ENCODE results near the gene SPTBN4. TPM values are rescaled to one million over a fixed set of nuclear protein-coding genes. Genes with fewer than 3 reads are reported as not detected.

Gene SPTBN4
- total RNA-seq, 1 donor = 0.72 TPM

GRCh38 chr19:40611900-40612698 lies 145.3 kb downstream of the SPTBN4 start:
- Histone ChIP-seq H4K20me1 (ENCODE audit: insufficient read depth, low read length) (no peaks in the 10 kb centered on the region), H3K9me3 (ENCODE audit: low read depth, low read length) (no peaks in the 10 kb centered on the region), H3K27me3 (ENCODE audit: insufficient read depth, low read length) (no peaks in the 10 kb centered on the region), H3K27ac (ENCODE audit: low read depth, low read length) (no peak overlapping the region), H3K79me2 (ENCODE audit: insufficient read depth, low read length) (no peaks in the 10 kb centered on the region), H3K36me3 (ENCODE audit: insufficient read depth, low read length) (peaks cover 5% of the 10 kb centered on the region), H3K4me3 (ENCODE audit: insufficient read depth, low read length) (no peak overlapping the region), H2AFZ (ENCODE audit: low read length) (no peak overlapping the region), H3K4me2 (ENCODE audit: insufficient read depth, low read length) (no peak overlapping the region), H3K4me1 (ENCODE audit: insufficient read depth, low read length) (peaks cover 9% of the 10 kb centered on the region)
- TF ChIP-seq, protein P1, sequence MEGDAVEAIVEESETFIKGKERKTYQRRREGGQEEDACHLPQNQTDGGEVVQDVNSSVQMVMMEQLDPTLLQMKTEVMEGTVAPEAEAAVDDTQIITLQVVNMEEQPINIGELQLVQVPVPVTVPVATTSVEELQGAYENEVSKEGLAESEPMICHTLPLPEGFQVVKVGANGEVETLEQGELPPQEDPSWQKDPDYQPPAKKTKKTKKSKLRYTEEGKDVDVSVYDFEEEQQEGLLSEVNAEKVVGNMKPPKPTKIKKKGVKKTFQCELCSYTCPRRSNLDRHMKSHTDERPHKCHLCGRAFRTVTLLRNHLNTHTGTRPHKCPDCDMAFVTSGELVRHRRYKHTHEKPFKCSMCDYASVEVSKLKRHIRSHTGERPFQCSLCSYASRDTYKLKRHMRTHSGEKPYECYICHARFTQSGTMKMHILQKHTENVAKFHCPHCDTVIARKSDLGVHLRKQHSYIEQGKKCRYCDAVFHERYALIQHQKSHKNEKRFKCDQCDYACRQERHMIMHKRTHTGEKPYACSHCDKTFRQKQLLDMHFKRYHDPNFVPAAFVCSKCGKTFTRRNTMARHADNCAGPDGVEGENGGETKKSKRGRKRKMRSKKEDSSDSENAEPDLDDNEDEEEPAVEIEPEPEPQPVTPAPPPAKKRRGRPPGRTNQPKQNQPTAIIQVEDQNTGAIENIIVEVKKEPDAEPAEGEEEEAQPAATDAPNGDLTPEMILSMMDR (IDR thresholded peaks at IDR 0.05; ENCODE audit: extremely low read depth, low read depth, low read length) = no peak
- DNase-seq (ENCODE audit: insufficient read length, low spot score, missing footprints) = peak; percentile 86

GRCh38 chr19:40612831-40613689 lies 146.3 kb downstream of the SPTBN4 start:
- peak; percentile 89 for DNase-seq (ENCODE audit: insufficient read length, low spot score, missing footprints)

GRCh38 chr19:40613690-40614621 lies 147.2 kb downstream of the SPTBN4 start:
- Histone ChIP-seq H4K20me1 (ENCODE audit: insufficient read depth, low read length) (no peaks in the 10 kb centered on the region), H3K27ac (ENCODE audit: low read depth, low read length) (peak overlapping the region; percentile 75), H3K4me2 (ENCODE audit: insufficient read depth, low read length) (peak overlapping the region; percentile 94), H3K4me1 (ENCODE audit: insufficient read depth, low read length) (peaks cover 9% of the 10 kb centered on the region), H3K9me3 (ENCODE audit: low read depth, low read length) (no peaks in the 10 kb centered on the region), H3K79me2 (ENCODE audit: insufficient read depth, low read length) (no peaks in the 10 kb centered on the region), H3K27me3 (ENCODE audit: insufficient read depth, low read length) (no peaks in the 10 kb centered on the region), H3K36me3 (ENCODE audit: insufficient read depth, low read length) (peaks cover 9% of the 10 kb centered on the region), H3K4me3 (ENCODE audit: insufficient read depth, low read length) (peak overlapping the region; percentile 92), H2AFZ (ENCODE audit: low read length) (peak overlapping the region; percentile 95)
- TF ChIP-seq, protein P1 (IDR thresholded peaks at IDR 0.05; ENCODE audit: extremely low read depth, low read depth, low read length) = no peak
- DNase-seq (ENCODE audit: insufficient read length, low spot score, missing footprints) = peak; percentile 99

More at GRCh38 chr19:40612831-40613689, 146.3 kb downstream of the SPTBN4 start:
- no peaks in the 10 kb centered on the region for H3K79me2 ChIP-seq (ENCODE audit: insufficient read depth, low read length)
- no peaks in the 10 kb centered on the region for H3K9me3 ChIP-seq (ENCODE audit: low read depth, low read length)
- H3K27me3 ChIP-seq (ENCODE audit: insufficient read depth, low read length) = no peaks in the 10 kb centered on the region
- H3K27ac ChIP-seq (ENCODE audit: low read depth, low read length) = peak overlapping the region; percentile 75
- TF ChIP-seq, protein P1 (IDR thresholded peaks at IDR 0.05; ENCODE audit: extremely low read depth, low read depth, low read length) = no peak
- peak overlapping the region; percentile 92 for H3K4me3 ChIP-seq (ENCODE audit: insufficient read depth, low read length)
- H4K20me1 ChIP-seq (ENCODE audit: insufficient read depth, low read length) = no peaks in the 10 kb centered on the region
- peaks cover 9% of the 10 kb centered on the region for H3K4me1 ChIP-seq (ENCODE audit: insufficient read depth, low read length)
- peak overlapping the region; percentile 95 for H2AFZ ChIP-seq (ENCODE audit: low read length)
- peaks cover 5% of the 10 kb centered on the region for H3K36me3 ChIP-seq (ENCODE audit: insufficient read depth, low read length)
- H3K4me2 ChIP-seq (ENCODE audit: insufficient read depth, low read length) = peak overlapping the region; percentile 94

Data from osteoblast (primary cell).